Suppressor macrophage (primary cell): Measurements from ENCODE around the gene MMP13.
"Not testable (repeated sequence)": the region's sequence is repeated elsewhere in the genome, so short reads cannot be mapped to it uniquely, and the experiment has no call there.

ENCODE experiments used
- DNase-seq, 4 experiments: peaks; one replicate each; pipeline ENCODE4 v3.0.0-alpha.2; 2020 to 2022

MMP13 gene

DNA sequence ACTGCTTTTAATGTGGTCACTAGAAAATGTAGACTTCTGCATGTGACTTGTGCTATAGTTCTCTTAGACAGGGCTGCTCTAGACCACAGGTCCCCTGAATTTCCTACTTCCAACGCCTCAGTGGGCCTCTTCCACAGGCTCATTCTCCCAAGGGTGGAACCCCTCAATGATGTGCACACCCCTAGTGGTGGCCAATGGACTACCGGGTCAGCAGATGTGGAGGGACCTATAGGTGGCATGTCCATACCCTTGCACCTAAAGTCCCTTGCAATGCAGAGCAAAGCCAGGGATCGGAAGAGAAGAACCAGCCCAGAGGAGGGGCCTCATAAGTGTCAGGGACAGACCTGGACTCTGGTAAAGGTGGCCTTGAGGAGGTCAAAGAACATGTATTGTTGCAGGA is 20.0 kb downstream of the MMP13 start:
- peak in 1 of 4 experiments; percentile 28 for DNase-seq

DNA sequence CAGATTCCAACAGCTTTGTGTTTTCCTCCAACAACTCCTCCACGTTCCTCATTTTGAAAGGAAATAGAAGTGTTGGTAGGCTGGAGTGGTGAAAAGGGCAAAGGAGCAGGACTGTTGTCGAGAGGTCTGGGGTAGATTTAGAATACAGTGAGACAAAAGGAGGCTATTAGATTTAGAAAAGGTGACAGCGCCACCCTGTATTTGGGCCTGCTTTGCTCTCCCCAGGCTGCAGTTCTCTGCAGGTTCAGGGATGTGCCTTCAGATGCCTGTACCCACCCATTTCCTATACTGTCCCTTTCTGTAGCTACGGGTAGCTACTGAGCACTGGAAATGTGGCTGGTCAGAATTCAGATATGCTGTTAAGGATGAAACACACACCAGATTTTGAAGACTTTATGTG is 20.8 kb downstream of the MMP13 start:
- no peak for DNase-seq

DNA sequence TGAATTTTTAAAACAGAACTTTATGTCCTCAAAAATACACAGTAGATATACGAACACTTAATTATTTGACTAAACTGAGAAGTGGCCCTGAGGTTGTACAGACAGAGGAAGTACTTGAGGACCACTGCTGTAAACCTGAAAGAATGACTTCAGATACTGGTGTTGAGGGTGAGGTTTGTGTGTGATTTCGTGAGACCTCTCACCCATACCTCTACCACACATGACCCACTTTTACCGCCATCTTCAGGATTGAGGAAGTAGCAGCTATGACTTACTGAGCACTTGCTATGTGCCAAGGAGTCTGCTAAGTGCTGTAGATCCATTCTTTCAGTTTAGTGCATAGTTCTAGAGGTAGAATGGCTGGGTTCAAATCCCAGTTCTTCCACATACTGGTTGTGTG is 21.9 kb downstream of the MMP13 start:
- DNase-seq: peak in 1 of 4 experiments; percentile 29

DNA sequence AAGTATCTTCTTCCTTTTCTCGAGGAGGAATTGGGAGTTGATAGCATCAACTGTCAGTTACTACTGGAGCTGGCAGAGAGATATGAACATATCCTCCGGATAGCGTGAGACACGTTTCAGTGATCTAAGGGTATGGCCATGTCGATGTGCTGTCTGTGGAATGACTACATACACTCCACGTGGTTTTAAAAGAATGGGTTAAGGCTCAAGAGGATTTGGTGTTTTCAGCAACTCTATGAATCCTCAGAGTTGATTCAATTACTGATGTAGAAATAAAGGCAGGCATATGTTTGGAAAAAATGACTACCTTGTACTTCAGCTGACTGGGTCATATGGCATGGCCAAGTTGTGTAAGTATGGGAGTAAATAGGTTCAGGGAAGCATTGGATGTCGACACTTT is 22.9 kb downstream of the MMP13 start:
- DNase-seq: peak in 3 of 4 experiments; percentile 14 to 45 (median 17)

DNA sequence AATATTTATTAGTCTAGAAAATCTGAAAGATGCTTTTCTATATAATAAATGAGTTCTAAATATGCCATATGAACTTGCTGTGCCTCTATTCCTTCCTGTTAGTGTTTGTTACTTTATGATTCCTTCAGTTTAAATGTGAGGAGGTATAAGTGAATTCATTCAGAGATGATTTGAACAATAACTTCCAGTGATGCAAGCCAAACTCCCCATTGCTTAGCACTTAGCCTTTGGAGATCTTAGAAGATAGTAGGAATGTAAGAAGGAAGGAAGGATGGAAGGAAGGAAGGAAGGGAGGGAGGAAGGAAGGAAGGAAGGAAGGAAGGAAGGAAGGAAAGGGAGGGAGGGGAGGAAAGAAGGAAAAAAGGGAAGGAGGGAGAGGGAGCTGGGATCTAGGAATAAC is 25.1 kb downstream of the MMP13 start:
- no peak for DNase-seq

DNA sequence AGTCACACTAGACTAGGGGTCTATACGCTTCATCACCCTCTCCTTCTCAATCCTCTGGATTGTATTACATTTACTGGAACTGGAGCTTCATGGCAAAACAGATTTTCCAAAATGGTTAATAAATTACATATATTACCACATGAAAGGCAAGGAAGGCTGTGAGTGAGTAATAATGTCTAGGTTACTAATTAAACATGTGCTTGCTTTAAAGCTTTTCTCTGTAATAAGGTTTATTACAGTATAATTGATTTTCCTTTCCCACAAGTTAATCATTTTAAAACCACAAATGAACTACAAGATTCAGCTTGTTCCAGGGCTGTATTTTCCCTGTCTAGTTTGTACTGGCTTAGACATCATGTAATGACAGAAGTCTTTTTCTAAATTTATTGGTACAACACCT is 25.6 kb downstream of the MMP13 start:
- no peak for DNase-seq

DNA sequence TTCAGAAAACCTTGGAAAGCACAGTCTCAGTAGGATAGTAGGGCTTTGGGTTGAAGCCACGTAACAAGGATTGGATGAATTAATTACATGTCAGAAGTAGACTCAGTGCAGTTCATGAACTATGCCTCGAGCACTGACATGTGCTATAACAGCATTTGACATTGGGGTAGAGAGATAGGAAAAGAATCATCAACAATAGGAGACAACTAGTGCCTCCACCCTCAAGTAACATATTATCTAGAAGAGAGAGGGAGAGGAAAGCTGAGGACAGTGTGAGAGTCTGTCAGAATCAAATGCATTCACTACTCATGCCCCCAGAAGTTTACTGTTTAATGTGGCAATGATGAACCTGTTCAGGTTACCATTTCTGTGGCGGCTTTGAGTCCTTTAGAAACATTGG is 26.4 kb downstream of the MMP13 start:
- no peak for DNase-seq

DNA sequence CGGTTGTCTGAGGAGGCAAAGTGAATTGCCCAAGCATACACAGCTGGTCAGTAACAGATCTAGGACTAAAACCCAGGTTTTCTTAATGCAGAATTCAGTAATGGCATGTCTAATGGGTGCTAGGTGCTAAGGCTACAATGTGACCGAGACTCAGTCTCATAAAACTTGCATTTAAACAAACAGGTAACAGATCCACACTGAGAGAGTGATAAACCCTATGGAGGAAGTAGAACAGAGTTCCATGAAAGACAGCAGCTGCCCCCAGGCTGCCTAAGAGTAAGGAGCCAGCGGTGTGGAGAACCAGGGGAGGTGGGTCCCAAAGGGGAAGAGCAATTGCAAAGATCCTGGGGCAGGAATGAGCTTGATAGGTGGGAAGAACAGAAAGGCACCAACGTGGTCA is 27.3 kb downstream of the MMP13 start:
- no peak for DNase-seq

DNA sequence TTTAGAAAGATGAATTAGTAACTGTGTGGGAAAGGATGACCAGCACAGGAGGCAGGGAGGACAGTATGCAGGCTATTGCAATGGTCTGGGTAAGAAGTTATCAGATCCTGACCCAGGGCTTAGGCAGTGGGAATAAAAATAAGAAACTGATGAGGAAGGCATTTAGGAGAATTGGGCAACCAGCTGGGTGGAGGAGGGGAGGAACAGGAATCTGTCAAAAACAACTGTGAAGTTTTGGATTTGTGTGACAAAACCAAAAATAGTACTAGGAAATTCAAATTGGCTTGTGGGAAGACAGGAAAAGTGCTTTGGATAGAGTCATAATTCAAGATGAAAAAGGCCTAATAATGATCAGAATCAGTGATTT is 27.9 kb downstream of the MMP13 start:
- peak in 3 of 4 experiments; percentile 32 to 42 (median 41) for DNase-seq

DNA sequence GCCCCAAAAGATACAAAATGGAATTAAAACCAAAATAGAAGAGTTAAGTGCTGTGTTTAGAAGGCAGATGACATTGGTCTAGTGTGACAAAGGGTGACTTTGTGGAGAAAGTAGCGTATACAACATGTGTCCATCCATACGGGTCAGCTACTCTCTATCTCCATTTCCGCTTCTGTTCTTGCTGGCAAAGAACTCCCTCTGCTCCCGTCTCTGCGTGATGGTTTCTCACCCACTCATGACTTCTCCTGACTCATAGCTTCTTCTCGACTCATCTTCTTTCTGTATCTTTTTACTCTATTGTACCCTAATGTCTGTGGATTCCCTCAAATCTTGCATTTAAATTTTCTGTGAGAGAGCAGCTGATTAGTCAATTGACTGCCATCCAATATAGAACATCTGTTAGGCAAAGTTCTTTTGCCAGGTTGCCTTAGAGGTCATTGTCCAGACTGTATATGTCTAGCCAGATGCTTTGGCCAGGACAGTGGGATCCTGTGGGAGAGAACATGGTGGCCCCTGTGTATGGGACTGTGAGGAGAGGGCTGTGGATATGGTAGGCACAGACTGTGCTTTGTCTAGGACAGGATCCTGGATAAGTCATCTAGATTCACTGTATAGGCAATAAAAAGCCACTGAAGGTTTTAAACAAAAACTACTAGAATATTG is 28.4 kb downstream of the MMP13 start:
- DNase-seq: peak in 2 of 4 experiments; percentile 20 to 35

DNA sequence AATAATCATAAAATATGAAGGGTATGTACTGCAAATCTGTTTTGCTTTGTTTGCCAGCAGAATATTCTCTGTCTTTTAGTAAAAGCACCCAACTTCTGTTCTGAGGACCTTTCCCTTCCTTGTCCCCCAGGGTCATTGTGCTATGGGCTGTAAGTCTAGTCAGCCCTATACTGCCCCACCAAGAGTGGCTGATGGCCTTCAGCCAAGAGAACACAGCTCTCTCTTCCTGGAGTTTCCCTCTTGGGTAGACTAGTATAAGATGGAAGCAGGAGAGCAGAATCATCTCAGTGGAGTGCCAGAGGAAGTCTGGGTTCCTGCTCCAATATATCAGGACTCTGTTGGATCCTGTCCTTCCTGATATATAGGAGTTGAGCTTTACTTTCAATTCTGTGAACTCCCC is 29.0 kb downstream of the MMP13 start:
- DNase-seq: no peak

DNA sequence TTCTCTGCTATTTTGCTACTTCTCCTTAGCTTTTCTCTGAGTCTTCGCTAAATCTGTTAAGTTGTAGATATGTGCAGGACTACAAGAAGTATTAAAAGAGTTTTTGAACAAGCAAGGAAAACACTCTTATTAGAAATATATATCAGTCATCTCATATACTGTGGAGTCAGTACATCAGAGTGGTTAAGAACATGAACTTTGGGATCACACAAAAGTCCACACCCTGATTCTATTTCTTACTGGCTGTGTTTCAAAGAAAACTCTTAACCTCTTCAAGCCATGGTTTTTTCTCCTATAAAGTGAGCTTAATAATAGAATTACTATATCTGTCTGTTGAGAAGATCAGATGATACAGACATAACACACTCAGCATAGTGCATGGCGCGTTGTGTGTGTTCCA is 29.5 kb downstream of the MMP13 start:
- no peak for DNase-seq

DNA sequence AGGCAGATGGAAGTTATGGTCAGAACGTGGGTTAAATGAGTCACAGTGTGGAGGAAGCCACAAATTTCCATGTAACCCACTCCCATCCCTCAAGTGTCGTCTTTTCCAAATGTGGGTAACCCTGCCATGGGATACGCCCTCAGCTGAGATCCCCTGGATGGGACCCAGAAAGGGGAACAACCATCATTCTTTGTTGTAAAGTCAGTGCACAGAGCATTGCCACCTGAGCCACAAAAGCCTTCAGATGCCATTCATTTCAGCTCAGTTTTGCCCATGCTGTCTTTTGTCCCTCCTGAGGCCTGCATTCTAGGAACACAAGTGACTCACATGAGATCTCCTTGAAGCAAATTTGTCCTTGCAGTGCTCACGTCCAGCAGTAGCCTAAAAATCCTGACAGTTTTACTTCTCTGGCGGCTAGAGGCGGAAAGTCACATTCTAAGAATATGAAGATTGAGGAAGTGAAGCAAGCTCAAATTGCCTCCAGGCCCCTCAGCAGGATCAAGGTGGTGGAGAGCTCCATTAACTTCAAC is 30.6 kb downstream of the MMP13 start:
- DNase-seq: peak; percentile 57 to 81 (median 74)

DNA sequence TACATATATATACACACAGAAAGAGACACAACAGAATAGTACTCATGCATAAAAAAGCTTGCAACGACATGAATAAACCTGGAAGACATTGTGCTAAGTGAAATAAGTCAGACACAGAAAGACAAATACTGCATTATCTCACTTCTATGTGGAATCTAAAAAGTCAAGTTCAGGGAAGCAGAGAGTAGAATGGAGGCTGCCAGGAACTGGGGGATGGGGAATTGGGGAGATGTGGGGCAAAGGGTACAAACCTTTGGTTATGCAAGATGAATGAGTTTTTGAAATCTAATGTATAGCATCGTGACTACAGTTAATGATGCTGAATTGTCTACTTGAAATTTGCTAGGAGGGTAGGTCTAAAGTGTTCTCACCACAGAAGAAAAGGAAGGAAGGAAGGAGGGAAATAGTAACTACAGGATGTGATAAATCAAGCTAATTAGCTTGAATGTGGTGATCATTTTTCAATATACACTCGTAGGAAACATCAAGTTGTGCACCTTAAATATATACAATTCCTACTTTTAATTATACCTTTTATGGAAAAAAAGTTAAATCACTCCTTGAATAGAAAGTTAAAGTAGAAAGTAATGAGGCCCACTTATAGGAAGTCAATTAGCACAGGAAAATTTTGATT is 33.8 kb downstream of the MMP13 start:
- no peak for DNase-seq

DNA sequence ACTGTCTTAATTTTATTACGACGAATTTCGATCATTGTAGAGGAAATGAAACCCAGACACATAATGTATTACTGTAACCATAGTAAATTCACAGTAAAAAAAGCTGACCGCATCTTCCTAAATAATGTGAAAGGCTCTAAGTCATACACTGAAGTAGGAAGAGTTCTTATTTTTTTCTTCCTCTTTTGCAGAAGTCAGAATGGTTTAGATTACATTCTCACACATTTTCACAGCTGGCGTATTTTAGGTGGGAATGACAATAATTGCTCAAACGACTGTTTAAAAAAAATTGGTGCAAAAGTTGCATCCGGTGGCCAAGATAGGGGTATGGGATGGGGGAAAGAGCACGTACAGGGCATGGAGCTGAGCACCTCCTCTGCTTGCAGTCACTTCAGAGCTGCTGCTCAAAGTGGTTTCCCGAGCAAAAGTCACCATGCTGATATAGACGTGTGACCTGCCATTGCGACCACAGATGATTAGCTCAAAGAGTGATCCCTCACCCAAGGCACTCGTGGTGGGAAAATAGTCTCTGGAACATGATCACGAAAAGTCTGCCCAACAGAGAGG is 35.3 kb downstream of the MMP13 start:
- DNase-seq: peak; percentile 75 to 96 (median 85)

DNA sequence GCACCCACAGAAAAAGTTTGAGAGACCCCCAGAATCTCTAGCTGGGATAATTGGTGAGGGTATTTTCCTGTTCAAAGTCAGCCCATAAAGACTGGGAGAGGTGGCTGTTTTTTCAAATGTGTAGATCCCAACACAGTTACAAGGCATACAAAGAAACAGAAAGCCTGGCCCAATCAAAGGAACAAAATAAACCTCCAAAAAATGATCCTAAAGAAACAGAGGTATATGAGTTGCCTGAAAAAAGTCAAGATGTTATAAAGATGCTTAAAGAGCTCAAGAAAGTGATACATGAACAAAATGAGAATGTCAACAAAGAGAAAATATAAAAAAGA is 40.5 kb downstream of the MMP13 start:
- DNase-seq: no peak

DNA sequence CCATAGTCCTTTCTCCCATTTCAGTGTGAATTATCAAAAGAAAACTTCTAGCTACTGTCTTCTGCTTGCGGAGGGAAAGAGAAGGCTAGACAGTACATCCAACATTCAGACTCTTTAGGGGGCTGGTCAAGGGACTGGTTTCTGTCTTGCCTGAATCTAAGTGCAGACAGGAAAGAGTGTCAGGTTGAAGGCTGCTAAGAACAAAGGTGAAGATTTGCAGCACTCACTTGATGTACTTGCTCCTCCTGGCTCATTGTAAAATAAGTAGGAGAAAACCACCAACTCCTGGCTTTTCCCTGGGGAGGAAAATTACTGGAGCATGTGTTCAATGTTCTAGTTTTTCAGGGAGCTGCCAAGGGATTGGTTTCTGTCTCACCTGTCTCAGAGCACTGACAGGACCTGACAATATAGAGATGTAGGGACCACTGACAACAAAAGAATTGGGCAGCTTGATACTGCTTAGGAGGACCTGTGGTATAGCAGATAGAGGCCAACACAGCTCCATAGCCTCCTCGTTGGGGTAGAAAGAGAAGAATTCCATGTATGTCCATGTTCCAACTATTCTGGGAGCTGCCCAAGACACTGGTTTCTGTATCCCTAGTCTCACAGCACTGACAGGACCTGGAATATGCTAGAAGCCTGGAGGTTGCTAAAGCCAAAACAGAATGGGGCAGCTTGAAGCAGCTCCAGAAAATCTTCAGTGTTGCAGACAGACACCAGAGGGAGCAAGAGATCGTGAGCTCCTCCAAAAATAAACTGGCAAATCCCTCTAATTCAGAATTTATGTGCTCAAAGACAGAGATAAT is 41.1 kb downstream of the MMP13 start:
- peak; percentile 46 to 71 (median 65) for DNase-seq

DNA sequence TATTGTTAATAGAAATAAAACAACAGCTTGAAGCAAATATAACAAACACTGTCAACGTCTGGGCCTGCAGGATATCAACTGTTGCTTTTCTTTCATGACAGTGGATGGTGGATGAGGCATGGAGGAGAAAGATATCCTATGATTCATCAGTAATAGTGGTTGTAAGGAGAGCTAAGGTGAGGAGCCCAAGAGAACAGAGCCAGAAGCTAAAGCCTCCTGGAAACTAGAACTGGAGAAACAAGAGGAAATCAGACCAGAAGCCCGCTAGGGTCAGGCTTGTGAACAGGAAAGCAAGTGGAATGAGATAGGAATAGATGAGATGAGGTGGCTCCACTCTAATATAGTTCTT is 43.1 kb downstream of the MMP13 start:
- no peak for DNase-seq

DNA sequence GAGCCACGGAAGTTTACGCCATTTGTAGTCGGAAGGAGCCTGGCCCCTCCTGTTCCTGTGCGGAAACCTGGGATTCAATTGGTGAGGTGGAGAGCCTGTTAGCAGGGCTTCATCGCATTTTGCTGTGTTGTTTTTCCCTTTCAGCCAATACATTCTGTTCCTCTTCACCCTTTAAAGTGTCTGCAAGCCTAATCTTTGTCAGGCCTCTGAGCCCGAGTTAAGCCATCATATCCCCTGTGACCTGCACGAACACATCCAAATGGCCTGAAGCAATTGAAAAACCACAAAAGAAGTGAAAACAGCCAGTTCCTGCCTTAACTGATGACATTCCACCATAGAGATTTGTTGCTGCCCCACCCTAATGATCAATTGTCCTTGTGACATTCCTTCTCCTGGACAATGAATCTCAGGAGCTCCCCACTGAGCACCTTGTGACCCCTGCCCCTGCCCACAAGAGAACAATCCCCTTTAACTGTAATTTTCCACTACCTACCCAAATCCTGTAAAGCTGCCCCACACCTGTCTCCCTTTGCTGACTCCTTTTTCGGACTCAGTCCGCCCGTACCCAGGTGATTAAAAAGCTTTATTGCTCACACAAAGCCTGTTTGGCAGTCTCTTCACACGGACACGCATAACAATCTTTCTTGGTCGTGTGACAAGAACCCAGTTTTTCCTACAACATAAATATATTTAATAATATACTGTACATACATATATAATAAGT is 43.6 kb downstream of the MMP13 start:
- no peak for DNase-seq

DNA sequence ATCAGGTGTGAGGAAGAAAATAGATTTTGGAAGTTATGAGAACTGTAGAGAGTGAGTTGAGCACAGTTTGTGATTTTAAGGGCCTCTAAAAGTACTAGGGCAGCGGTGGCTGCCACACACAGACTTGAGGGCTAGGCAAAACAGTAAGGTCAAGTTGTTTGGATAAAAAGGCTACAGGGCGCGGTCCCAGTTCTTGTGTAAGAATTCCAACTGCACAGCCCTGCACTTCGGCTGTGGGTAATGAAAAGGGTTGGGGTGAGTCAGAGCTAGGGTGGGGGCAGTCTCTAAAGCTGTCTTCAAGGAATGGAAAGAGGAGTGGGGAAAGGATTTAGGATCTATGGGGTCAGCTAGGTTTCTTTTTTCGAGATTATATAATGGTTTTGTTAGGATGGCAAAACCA is 49.7 kb downstream of the MMP13 start:
- not testable (repeated sequence) for DNase-seq

DNA sequence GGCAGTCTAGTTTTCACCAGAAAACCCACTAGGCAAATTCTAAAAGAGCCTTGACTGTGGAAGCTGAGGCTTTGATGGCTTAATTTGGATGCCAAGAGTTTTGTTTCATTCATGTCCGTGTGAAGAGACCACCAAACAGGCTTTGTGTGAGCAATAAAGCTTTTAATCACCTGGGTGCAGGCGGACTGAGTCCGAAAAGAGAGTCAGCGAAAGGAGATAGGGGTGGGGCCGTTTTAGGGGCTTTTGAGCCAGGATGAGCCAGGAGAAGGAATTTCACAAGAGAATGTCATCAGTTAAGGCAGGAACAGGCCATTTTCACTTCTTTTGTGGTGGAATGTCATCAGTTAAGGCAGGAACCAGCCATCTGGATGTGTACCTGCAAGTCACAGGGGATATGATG is 51.6 kb downstream of the MMP13 start:
- not testable (repeated sequence) for DNase-seq

DNA sequence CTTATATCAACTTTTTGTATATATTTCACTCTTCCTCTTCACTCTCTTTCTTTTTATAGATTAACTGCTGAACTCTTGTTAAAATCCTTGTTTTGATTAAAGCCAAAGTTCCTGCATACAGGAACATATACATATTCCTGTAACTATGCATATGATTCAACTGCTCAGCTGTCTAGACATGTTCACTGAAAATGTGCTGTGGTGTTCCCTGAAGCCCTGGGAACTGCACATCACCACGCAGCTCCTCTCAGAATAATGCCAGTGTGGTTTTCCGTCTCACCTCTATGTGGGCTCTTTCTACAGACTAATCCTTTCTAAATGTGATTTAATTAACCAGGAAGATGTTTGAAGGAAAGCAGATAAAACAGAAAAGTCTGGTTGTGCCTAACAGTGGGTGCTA is 55.2 kb downstream of the MMP13 start:
- DNase-seq: no peak
